ENCODE data around the gene MFSD11.
"Not testable (repeated sequence)": the region's sequence is repeated elsewhere in the genome, so short reads cannot be mapped to it uniquely, and the experiment has no call there.

MFSD11 gene

DNA sequence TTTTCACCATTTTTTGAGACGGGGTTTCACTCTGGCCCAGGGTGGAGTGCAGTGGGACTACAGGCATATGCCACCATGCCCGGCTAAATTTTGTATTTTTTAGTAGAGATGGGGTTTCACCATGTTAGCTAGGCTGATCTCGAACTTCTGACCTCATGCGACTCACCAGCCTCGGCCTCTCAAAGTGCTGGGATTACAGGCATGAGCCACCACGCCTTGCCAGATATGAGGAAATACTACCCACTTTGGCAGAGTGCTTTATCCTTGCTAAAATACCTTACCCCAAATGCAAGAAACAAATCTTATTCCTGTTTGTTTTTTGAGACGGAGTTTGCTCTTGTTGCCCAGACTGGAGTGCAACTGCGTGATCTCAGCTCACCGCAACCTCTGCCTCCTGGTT, 67.4 kb downstream of the MFSD11 start:
- no peak overlapping the region for H3K9ac ChIP-seq (ENCODE audit: low read depth, low read length, poor library complexity, severe bottlenecking)
- no peaks in the 10 kb centered on the region for H3K36me3 ChIP-seq (ENCODE audit: insufficient read depth, low read length)
- no peaks in the 10 kb centered on the region for H3K27me3 ChIP-seq (ENCODE audit: insufficient read depth, low read length, poor library complexity, severe bottlenecking)
- H3K4me1 ChIP-seq (ENCODE audit: insufficient read depth, low read length, poor library complexity, severe bottlenecking), result no peaks in the 10 kb centered on the region
- H3K9me2 ChIP-seq (replicated peaks; ENCODE audit: low read depth, low read length), result no peaks in the 10 kb centered on the region
- no peaks in the 10 kb centered on the region for H3K9me3 ChIP-seq (ENCODE audit: insufficient read depth, low read depth, low read length)
- no peak overlapping the region for H3K4me2 ChIP-seq (ENCODE audit: low read depth, low read length, poor library complexity, severe bottlenecking)
- H4K20me1 ChIP-seq (ENCODE audit: insufficient read depth, low read length, poor library complexity, severe bottlenecking), result no peaks in the 10 kb centered on the region
- no peaks in the 10 kb centered on the region for H3K79me2 ChIP-seq (ENCODE audit: insufficient read depth, low read length)
- no peak overlapping the region for H2AFZ ChIP-seq (ENCODE audit: low read length)
- TF ChIP-seq EZH2phosphoT487 (IDR thresholded peaks at IDR 0.05; ENCODE audit: borderline replicate concordance), result no peak
- TF ChIP-seq, protein P1, sequence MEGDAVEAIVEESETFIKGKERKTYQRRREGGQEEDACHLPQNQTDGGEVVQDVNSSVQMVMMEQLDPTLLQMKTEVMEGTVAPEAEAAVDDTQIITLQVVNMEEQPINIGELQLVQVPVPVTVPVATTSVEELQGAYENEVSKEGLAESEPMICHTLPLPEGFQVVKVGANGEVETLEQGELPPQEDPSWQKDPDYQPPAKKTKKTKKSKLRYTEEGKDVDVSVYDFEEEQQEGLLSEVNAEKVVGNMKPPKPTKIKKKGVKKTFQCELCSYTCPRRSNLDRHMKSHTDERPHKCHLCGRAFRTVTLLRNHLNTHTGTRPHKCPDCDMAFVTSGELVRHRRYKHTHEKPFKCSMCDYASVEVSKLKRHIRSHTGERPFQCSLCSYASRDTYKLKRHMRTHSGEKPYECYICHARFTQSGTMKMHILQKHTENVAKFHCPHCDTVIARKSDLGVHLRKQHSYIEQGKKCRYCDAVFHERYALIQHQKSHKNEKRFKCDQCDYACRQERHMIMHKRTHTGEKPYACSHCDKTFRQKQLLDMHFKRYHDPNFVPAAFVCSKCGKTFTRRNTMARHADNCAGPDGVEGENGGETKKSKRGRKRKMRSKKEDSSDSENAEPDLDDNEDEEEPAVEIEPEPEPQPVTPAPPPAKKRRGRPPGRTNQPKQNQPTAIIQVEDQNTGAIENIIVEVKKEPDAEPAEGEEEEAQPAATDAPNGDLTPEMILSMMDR (conservative IDR thresholded peaks at IDR 0.05; ENCODE audit: low read length), result no peak
- no peaks in the 10 kb centered on the region for H3F3A ChIP-seq (ENCODE audit: low read depth)
- no peak overlapping the region for H3K4me3 ChIP-seq (ENCODE audit: low read length, poor library complexity, severe bottlenecking)

- H3K4me3 ChIP-seq (ENCODE audit: low read length, poor library complexity, severe bottlenecking); H3K9me2 ChIP-seq (replicated peaks; ENCODE audit: low read depth, low read length); H3F3A ChIP-seq (ENCODE audit: low read depth); H3K36me3 ChIP-seq (ENCODE audit: insufficient read depth, low read length); H3K9me3 ChIP-seq (ENCODE audit: insufficient read depth, low read depth, low read length); H3K4me2 ChIP-seq (ENCODE audit: low read depth, low read length, poor library complexity, severe bottlenecking); H2AFZ ChIP-seq (ENCODE audit: low read length); H3K79me2 ChIP-seq (ENCODE audit: insufficient read depth, low read length); H3K27me3 ChIP-seq (ENCODE audit: insufficient read depth, low read length, poor library complexity, severe bottlenecking); H3K9ac ChIP-seq (ENCODE audit: low read depth, low read length, poor library complexity, severe bottlenecking); H3K4me1 ChIP-seq (ENCODE audit: insufficient read depth, low read length, poor library complexity, severe bottlenecking); H4K20me1 ChIP-seq (ENCODE audit: insufficient read depth, low read length, poor library complexity, severe bottlenecking): not testable (repeated sequence)
These were observed 68.2 kb downstream of the MFSD11 start for GRCh38 chr17:76806151-76806550.

- H3K4me3 ChIP-seq (ENCODE audit: low read length, poor library complexity, severe bottlenecking); H2AFZ ChIP-seq (ENCODE audit: low read length); H3K9me3 ChIP-seq (ENCODE audit: insufficient read depth, low read depth, low read length); H4K20me1 ChIP-seq (ENCODE audit: insufficient read depth, low read length, poor library complexity, severe bottlenecking); H3K9me2 ChIP-seq (replicated peaks; ENCODE audit: low read depth, low read length); H3K27me3 ChIP-seq (ENCODE audit: insufficient read depth, low read length, poor library complexity, severe bottlenecking); H3K79me2 ChIP-seq (ENCODE audit: insufficient read depth, low read length); H3K36me3 ChIP-seq (ENCODE audit: insufficient read depth, low read length); H3K9ac ChIP-seq (ENCODE audit: low read depth, low read length, poor library complexity, severe bottlenecking); H3K4me1 ChIP-seq (ENCODE audit: insufficient read depth, low read length, poor library complexity, severe bottlenecking); H3K4me2 ChIP-seq (ENCODE audit: low read depth, low read length, poor library complexity, severe bottlenecking); H3F3A ChIP-seq (ENCODE audit: low read depth): not testable (repeated sequence)
These were observed 68.8 kb downstream of the MFSD11 start for GRCh38 chr17:76806767-76807166.

DNA sequence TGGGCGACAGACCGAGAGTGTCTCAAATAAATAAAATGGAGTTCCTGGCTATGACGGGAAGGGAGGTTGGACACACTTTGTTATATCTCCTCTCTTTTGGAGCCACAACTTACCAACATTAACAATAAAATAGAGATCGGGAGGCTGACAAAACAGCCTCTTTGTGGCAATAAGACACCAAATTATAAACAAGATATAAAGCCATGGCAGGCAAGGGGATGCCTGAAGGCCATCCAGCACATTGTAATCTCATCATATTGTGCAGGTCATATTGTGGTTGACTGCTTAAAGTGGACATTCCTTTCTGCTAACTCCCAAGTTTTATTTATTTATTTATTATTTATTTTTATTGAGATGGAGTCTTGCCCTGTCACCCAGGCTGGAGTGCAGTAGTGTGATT, 70.4 kb downstream of the MFSD11 start:
- H3K9ac ChIP-seq (ENCODE audit: low read depth, low read length, poor library complexity, severe bottlenecking), result no peak overlapping the region
- no peaks in the 10 kb centered on the region for H3K79me2 ChIP-seq (ENCODE audit: insufficient read depth, low read length)
- H3K36me3 ChIP-seq (ENCODE audit: insufficient read depth, low read length), result no peaks in the 10 kb centered on the region
- no peak overlapping the region for H3K4me3 ChIP-seq (ENCODE audit: low read length, poor library complexity, severe bottlenecking)
- no peaks in the 10 kb centered on the region for H3K4me1 ChIP-seq (ENCODE audit: insufficient read depth, low read length, poor library complexity, severe bottlenecking)
- no peaks in the 10 kb centered on the region for H3K27me3 ChIP-seq (ENCODE audit: insufficient read depth, low read length, poor library complexity, severe bottlenecking)
- no peaks in the 10 kb centered on the region for H3K9me3 ChIP-seq (ENCODE audit: insufficient read depth, low read depth, low read length)
- TF ChIP-seq EZH2phosphoT487 (IDR thresholded peaks at IDR 0.05; ENCODE audit: borderline replicate concordance), result no peak
- TF ChIP-seq, protein P1 (conservative IDR thresholded peaks at IDR 0.05; ENCODE audit: low read length), result no peak
- H2AFZ ChIP-seq (ENCODE audit: low read length), result no peak overlapping the region
- H3F3A ChIP-seq (ENCODE audit: low read depth), result no peaks in the 10 kb centered on the region
- H4K20me1 ChIP-seq (ENCODE audit: insufficient read depth, low read length, poor library complexity, severe bottlenecking), result no peaks in the 10 kb centered on the region
- H3K9me2 ChIP-seq (replicated peaks; ENCODE audit: low read depth, low read length), result no peaks in the 10 kb centered on the region
- no peak overlapping the region for H3K4me2 ChIP-seq (ENCODE audit: low read depth, low read length, poor library complexity, severe bottlenecking)

All from Loucy (cell line).